K562 (cell line): ENCODE results near the gene AHNAK. TPM values are rescaled to one million over a fixed set of nuclear protein-coding genes. Genes with fewer than 3 reads are reported as not detected.
A peak's percentile ranks its signal among the peaks of the same experiment; 100 is the strongest.

Experiments
- ATAC-seq: fragments of 200-7000 bp; cut with Tn5 transposase; 3 replicates; pipeline ENCODE4 v1.9.1; 2020; ENCODE audit warnings: moderate library complexity
- BruUV-seq: library from RNA; stranded (reverse); fragments of 400-500 nt; replicated peaks from 2 replicates; lab custom pipeline; 2021; lab: Mats Ljungman, UMichigan
- CTCF ChIA-PET: fragments of 300-600 bp; formaldehyde crosslinking; extraction: SDS; loops from one replicate; lab custom pipeline; 2021; ENCODE audit warnings: low intra/inter-chr PET ratio; lab: Yijun Ruan, JAX
- POLR2A ChIA-PET: fragments of 300-600, 350-650 bp; sonication (Branson Sonifier 250); formaldehyde crosslinking; extraction: SDS; loops from one replicate; lab custom pipeline; 2021; ENCODE audit warnings: antibody characterized with exemption, inconsistent platforms; lab: Yijun Ruan, JAX
- DNase-seq, 4 experiments: peaks; one replicate each; pipeline versions ENCODE4 v3.0.0 to v3.0.0-alpha.2; 2011 to 2018; ENCODE audit warnings: low spot score in 3 of 4, mixed read lengths in 3 of 4; ENCODE audit errors: extremely low read depth in 1 of 4
- FAIRE-seq: peaks from 2 replicates; lab custom pipeline; 2011; peaks lifted over from hg19 to GRCh38; lab: Jason Lieb, UNC
- H2AFZ ChIP-seq: 2 replicates; pipeline ENCODE4 v1.6.0; 2011; ENCODE audit warnings: low read depth, low read length, control low read depth, inconsistent platforms
- H3K27ac ChIP-seq: fragments of 200-600 bp; 3 replicates; pipeline ENCODE4 v1.8.0; 2011; ENCODE audit warnings: low read depth, mild to moderate bottlenecking, control low read depth, inconsistent platforms, low read length, moderate library complexity, mixed read lengths; ENCODE audit errors: extremely low read depth
- H3K27me3 ChIP-seq, 2 experiments: fragments of 300-600 bp in 1 of 2; 2 replicates in 1 of 2; 3 replicates in 1 of 2; pipeline versions ENCODE4 v1.6.0 to v1.8.0; 2011; ENCODE audit warnings: inconsistent platforms in 2 of 2, low read length in 2 of 2, mild to moderate bottlenecking in 1 of 2, mixed read lengths in 1 of 2, moderate library complexity in 1 of 2; ENCODE audit not compliant: control insufficient read depth in 2 of 2, insufficient read depth in 2 of 2
- H3K36me3 ChIP-seq: fragments of 300-600 bp; 3 replicates; pipeline ENCODE4 v1.8.0; 2011; ENCODE audit warnings: mild to moderate bottlenecking, low read length, inconsistent platforms; ENCODE audit not compliant: control insufficient read depth, insufficient read depth
- H3K4me1 ChIP-seq, 2 experiments: fragments of 200-600 bp in 1 of 2; replicated peaks in 1 of 2; 2 replicates in 1 of 2; 3 replicates in 1 of 2; pipeline versions ENCODE4 v1.5.1 to v1.8.0; 2011; ENCODE audit warnings: inconsistent platforms in 2 of 2, low read length in 2 of 2, mild to moderate bottlenecking in 1 of 2, mixed read lengths in 1 of 2, moderate library complexity in 1 of 2; ENCODE audit not compliant: control insufficient read depth in 2 of 2, insufficient read depth in 2 of 2
- H3K4me2 ChIP-seq: 2 replicates; pipeline ENCODE4 v1.6.1; 2011; ENCODE audit warnings: low read length, control low read depth, inconsistent platforms, mixed read lengths; ENCODE audit not compliant: insufficient read depth
- H3K4me3 ChIP-seq: fragments of 200-600 bp; sonication (generic), shearing (Covaris generic); 2 replicates; pipeline ENCODE4 v1.5.1; 2016; ENCODE audit warnings: control low read depth, inconsistent platforms
- H3K79me2 ChIP-seq: fragments of 200-600 bp; 3 replicates; pipeline ENCODE4 v1.8.0; 2011; ENCODE audit warnings: low read length, inconsistent platforms; ENCODE audit not compliant: control insufficient read depth, insufficient read depth
- H3K9ac ChIP-seq, 2 experiments: 2 replicates each; pipeline versions ENCODE4 v1.6.0 to v1.6.1; 2011; ENCODE audit warnings: low read depth in 2 of 2, low read length in 2 of 2, control low read depth in 1 of 2, inconsistent platforms in 1 of 2, mild to moderate bottlenecking in 1 of 2, mixed read lengths in 1 of 2; ENCODE audit not compliant: insufficient read depth in 1 of 2
- H3K9me1 ChIP-seq: one replicate; pipeline ENCODE4 v1.6.0; 2011; ENCODE audit warnings: inconsistent platforms, mild to moderate bottlenecking, low read length, moderate library complexity; ENCODE audit not compliant: control insufficient read depth, insufficient read depth
- H3K9me3 ChIP-seq: replicated peaks from 2 replicates; pipeline ENCODE4 v1.5.1; 2011; ENCODE audit warnings: low read depth, low read length, inconsistent platforms; ENCODE audit not compliant: control insufficient read depth, insufficient read depth
- H4K20me1 ChIP-seq: replicated peaks from 2 replicates; pipeline ENCODE4 v1.6.1; 2011; ENCODE audit warnings: low read length, inconsistent platforms, mixed read lengths; ENCODE audit not compliant: control insufficient read depth, insufficient read depth
- ADNP ChIP-seq: fragments of 200-800 bp; sonication (Bioruptor generic); IDR thresholded peaks from 2 replicates; pipeline ENCODE4 v1.6.1; 2016; ENCODE audit warnings: missing genetic modification characterization, missing compliant biosample characterization
- BRD4 ChIP-seq: fragments of 200-600 bp; sonication (generic); IDR thresholded peaks from 2 replicates; pipeline ENCODE4 v1.6.1; 2017; ENCODE audit warnings: inconsistent platforms
- EGR1 ChIP-seq: fragments of 450-650 bp; conservative IDR thresholded peaks from 2 replicates; pipeline ENCODE4 v1.6.1; 2017; ENCODE audit warnings: mild to moderate bottlenecking
- ETV5 ChIP-seq: sonication (generic); formaldehyde crosslinking; IDR thresholded peaks from 2 replicates; pipeline ENCODE4 v1.4.0; 2020; ENCODE audit warnings: low read depth, mild to moderate bottlenecking, missing genetic modification reagents
- FOXA1 ChIP-seq: fragments of 450-650 bp; IDR thresholded peaks from 2 replicates; pipeline ENCODE4 v1.6.1; 2016; ENCODE audit warnings: mild to moderate bottlenecking, borderline replicate concordance
- HCFC1 ChIP-seq: IDR thresholded peaks from 2 replicates; pipeline ENCODE4 v1.6.1; 2012; ENCODE audit warnings: low read depth, low read length, improper control_type of control experiment
- JUN ChIP-seq, 2 experiments: sonication (generic) in 1 of 2; formaldehyde crosslinking in 1 of 2; IDR thresholded peaks; 2 replicates each; pipeline versions ENCODE4 v1.6.1 to v1.8.0; 2012 to 2022; ENCODE audit warnings: borderline replicate concordance in 2 of 2, mild to moderate bottlenecking in 2 of 2, improper control_type of control experiment in 1 of 2, low read depth in 1 of 2, low read length in 1 of 2, missing genetic modification reagents in 1 of 2
- MYNN ChIP-seq, 2 experiments: sonication (generic); formaldehyde crosslinking in 1 of 2; IDR thresholded peaks; 2 replicates each; pipeline versions ENCODE4 v1.5.0 to v1.6.1; 2016 to 2020; ENCODE audit warnings: antibody characterized with exemption in 1 of 2, missing genetic modification reagents in 1 of 2
- PRPF4 ChIP-seq: fragments of 200-400 bp; formaldehyde crosslinking; IDR thresholded peaks from one replicate; pipeline ENCODE4 v1.6.1; 2017; ENCODE audit warnings: low read length, low read depth, mild to moderate bottlenecking; ENCODE audit not compliant: insufficient read depth, poor library complexity, severe bottlenecking
- RB1 ChIP-seq: fragments of 450-650 bp; IDR thresholded peaks from 2 replicates; pipeline ENCODE4 v1.6.1; 2017; ENCODE audit warnings: low read depth, mild to moderate bottlenecking
- ZBTB33 ChIP-seq: sonication (generic); formaldehyde crosslinking; IDR thresholded peaks from 2 replicates; pipeline ENCODE4 v1.8.1; 2023; ENCODE audit warnings: mild to moderate bottlenecking, missing genetic modification reagents
- ZNF133 ChIP-seq: fragments of 250-450 bp; sonication (Bioruptor Pico); IDR thresholded peaks from 2 replicates; pipeline ENCODE4 v1.4.0; 2020; ENCODE audit warnings: mild to moderate bottlenecking
- WGBS: fragments of 100-300 bp; shearing (Covaris generic); methylation state at CpG from one replicate; pipeline ENCODE4 v1.1.6; 2016; ENCODE audit warnings: low coverage, mixed read lengths; ENCODE audit not compliant: insufficient coverage; ENCODE audit errors: missing lambda C conversion rate; 5-methylcytosine and 5-hydroxymethylcytosine counted together
- in situ Hi-C: fragments of 300-500 bp; cut with MboI; formaldehyde crosslinking; loops from 4 replicates; pipeline ENCODE4 v1.15.0; 2018; ENCODE audit warnings: inconsistent platforms, mixed read lengths
- intact Hi-C: fragments of 100-400 bp; cut with micrococcal nuclease; formaldehyde crosslinking; loops from 2 replicates; pipeline ENCODE4 v1.14.2; 2022
- polyA plus RNA-seq, 8 experiments: library from polyadenylated mRNA; depleted of rRNA in 4 of 8; stranded (reverse) in 5 of 8; unstranded in 3 of 8; fragments of >200 nt; fragmentation: Nextera tagmentation in 2 of 8; fragmentation: Illumina TruSeq in 1 of 8; extraction: Ambion mirVana in 2 of 8; extraction: Trizol in 1 of 8; gene quantifications; 2 replicates each; pipeline versions ENCODE4 v1.2.1 to v1.2.3, GENCODE V29; 2011 to 2014; ENCODE audit warnings: inconsistent platforms in 1 of 8, missing spikeins in 1 of 8
- total RNA-seq, 7 experiments: library from RNA; depleted of rRNA in 6 of 7; stranded (reverse); fragments of >200 nt in 6 of 7; fragmentation: Illumina TruSeq in 2 of 7; extraction: Trizol in 2 of 7; gene quantifications; 2 replicates each; pipeline versions ENCODE4 v1.2.1 to v1.2.3, GENCODE V29; 2011 to 2021; ENCODE audit warnings: low replicate concordance in 1 of 7
- TF ChIP-seq, protein P1 (sequence below): fragments of 450-650 bp; formaldehyde crosslinking; IDR thresholded peaks from 2 replicates; pipeline ENCODE4 v1.4.0; 2020; ENCODE audit warnings: mild to moderate bottlenecking, moderate library complexity

Gene AHNAK
- total and polyA plus RNA-seq, 9 of the 15 experiments (the other 6 are each of a cell fraction or from before 2014, with no cell fraction given) = 1.5 to 89.7 (median 45.0) TPM

DNA sequence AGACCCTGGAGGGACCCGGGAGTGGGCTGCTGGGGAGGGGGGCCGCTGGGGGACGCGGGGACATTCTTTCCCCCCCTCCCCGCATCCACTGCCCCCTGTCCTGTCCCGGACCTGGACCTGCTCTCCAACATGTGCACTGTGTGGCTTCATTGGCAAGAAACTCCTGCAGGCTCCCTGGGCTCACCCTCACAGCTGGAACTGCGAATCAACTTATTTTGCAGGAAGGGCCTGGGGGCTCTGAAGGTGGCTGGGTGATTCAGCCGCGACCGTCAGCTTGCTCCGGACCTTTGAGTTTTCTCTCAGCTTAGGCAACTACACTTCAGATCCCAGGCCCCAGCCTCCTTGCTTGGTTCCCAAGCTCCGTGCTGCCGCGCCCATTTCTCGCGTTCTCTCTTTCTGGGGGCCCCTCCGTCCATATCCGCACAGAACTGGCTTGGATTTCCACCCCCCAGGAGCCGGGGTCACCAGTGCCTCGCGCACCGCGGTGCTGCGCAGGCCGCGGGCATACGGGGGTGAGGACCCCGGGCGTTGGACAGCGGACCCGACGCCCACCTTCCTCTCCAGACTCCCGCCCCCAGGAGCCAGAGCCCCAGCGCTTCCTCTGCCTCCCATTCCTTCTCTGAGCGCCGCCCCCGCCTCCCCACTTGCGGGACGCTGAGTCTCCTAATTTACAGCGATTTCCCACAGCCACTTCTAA lies 471 bp upstream of the AHNAK start:
- Histone ChIP-seq H4K20me1 (no peaks in the 10 kb centered on the region; the same call in 1 of the 2 replicates), H2AFZ (peak overlapping the region; percentile 52; the same call in 1 of the 2 replicates), H3K4me2 (peak overlapping the region; percentile 47; the same call in 1 of the 2 replicates), H3K4me1 (peaks cover 56 to 73% of the 10 kb centered on the region in 2 experiments), H3K9me1 (peaks cover 6% of the 10 kb centered on the region), H3K4me3 (peak overlapping the region; percentile 67; the same call in 1 of the 2 replicates), H3K9me3 (no peaks in the 10 kb centered on the region), H3K27ac (no peak overlapping the region), H3K9ac (peak overlapping the region in 1 of 2 experiments; percentile 63; a peak in 3 of 4 replicates), H3K36me3 (no peaks in the 10 kb centered on the region), H3K27me3 (no peaks in the 10 kb centered on the region), H3K79me2 (peaks cover 43% of the 10 kb centered on the region)
- WGBS = 43% methylated on average over 28 of the region's 40 CpGs
- ATAC-seq (peak; percentile 2), DNase-seq (no peak), FAIRE-seq (no peak)
- ChIA-PET POLR2A (interaction anchor here (0.6 to 1.1 kb wide), 12 partner anchors 8 to 180 kb away, joined by 3 to 7 read pairs (median 4); partner anchors contain the start of genes HNRNPUL2 and TUT1), CTCF (interaction anchor here (2.0 kb wide), 1 partner anchor 153 kb away, joined by 6 read pairs; no protein-coding TSS in a partner anchor)
- in situ Hi-C loops (no loop called here), intact Hi-C loops (no loop called here)
- no peak for TF ChIP-seq ADNP (tag)
- no peak for TF ChIP-seq ETV5
- 0 out of 2 replicates have a peak, but pooled peaks have one; percentile 9 for TF ChIP-seq BRD4
- no peak for TF ChIP-seq MYNN (IDR thresholded peaks at IDR 0.05)
- no peak for TF ChIP-seq MYNN (CRISPR knock-in tag; IDR thresholded peaks at IDR 0.05)
- no peak for TF ChIP-seq PRPF4
- TF ChIP-seq HCFC1 = no peak
- TF ChIP-seq EGR1 = peak; percentile 68
- no peak for TF ChIP-seq JUN (IDR thresholded peaks at IDR 0.05; ENCODE audit: borderline replicate concordance, low read depth, low read length)
- TF ChIP-seq JUN (CRISPR knock-in tag; IDR thresholded peaks at IDR 0.05; ENCODE audit: borderline replicate concordance) = no peak
- TF ChIP-seq, protein P1, sequence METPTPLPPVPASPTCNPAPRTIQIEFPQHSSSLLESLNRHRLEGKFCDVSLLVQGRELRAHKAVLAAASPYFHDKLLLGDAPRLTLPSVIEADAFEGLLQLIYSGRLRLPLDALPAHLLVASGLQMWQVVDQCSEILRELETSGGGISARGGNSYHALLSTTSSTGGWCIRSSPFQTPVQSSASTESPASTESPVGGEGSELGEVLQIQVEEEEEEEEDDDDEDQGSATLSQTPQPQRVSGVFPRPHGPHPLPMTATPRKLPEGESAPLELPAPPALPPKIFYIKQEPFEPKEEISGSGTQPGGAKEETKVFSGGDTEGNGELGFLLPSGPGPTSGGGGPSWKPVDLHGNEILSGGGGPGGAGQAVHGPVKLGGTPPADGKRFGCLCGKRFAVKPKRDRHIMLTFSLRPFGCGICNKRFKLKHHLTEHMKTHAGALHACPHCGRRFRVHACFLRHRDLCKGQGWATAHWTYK (CRISPR knock-in tag) = no peak
- TF ChIP-seq RB1 = 0 out of 2 replicates have a peak, but pooled peaks have one; percentile 2
- TF ChIP-seq ZBTB33 (CRISPR knock-in tag) = 0 out of 2 replicates have a peak, but pooled peaks have one; percentile 32
- TF ChIP-seq ZNF133 = no peak
- TF ChIP-seq FOXA1 = no peak
- no TSS peak for BruUV-seq
